ENCODE measurements around the gene NDOR1.

The NDOR1 gene

GRCh38 chr9:137175345-137175961 is 30.0 kb upstream of the NDOR1 start:
- H3K4me2 ChIP-seq (ENCODE audit: low read length): peak overlapping the region; percentile 5; the same call in 1 of the 2 replicates
- no peak overlapping the region for H2AFZ ChIP-seq (ENCODE audit: low read length)
- H3K36me3 ChIP-seq (ENCODE audit: insufficient read depth, low read length): peaks cover 10% of the 10 kb centered on the region
- H3K27me3 ChIP-seq (ENCODE audit: insufficient read depth, low read length): peaks cover 3% of the 10 kb centered on the region; the same call in 1 of the 2 replicates
- no peaks in the 10 kb centered on the region for H4K20me1 ChIP-seq (ENCODE audit: insufficient read depth, low read length)
- H3F3A ChIP-seq (ENCODE audit: insufficient read depth, low read length): peaks cover 4% of the 10 kb centered on the region; the same call in 1 of the 2 replicates
- no peak for TF ChIP-seq EZH2 (IDR thresholded peaks at IDR 0.05; ENCODE audit: borderline replicate concordance, low read length)
- peak; percentile 58 for TF ChIP-seq CTCF (IDR thresholded peaks at IDR 0.05; ENCODE audit: low read length)
- no peak overlapping the region for H3K9ac ChIP-seq (ENCODE audit: low read length)
- no peaks in the 10 kb centered on the region for H3K9me3 ChIP-seq (ENCODE audit: low read length)
- no peak overlapping the region for H3K4me3 ChIP-seq (ENCODE audit: low read depth, low read length, poor library complexity, severe bottlenecking)
- H3K79me2 ChIP-seq (ENCODE audit: insufficient read depth, low read length): no peaks in the 10 kb centered on the region
- H3K4me1 ChIP-seq (ENCODE audit: insufficient read depth, low read length, severe bottlenecking): peaks cover 11% of the 10 kb centered on the region
- no peak overlapping the region for H3K27ac ChIP-seq (ENCODE audit: low read depth, low read length, poor library complexity, severe bottlenecking)
- no peaks in the 10 kb centered on the region for H3K9me2 ChIP-seq (ENCODE audit: low read depth, low read length)

DNA sequence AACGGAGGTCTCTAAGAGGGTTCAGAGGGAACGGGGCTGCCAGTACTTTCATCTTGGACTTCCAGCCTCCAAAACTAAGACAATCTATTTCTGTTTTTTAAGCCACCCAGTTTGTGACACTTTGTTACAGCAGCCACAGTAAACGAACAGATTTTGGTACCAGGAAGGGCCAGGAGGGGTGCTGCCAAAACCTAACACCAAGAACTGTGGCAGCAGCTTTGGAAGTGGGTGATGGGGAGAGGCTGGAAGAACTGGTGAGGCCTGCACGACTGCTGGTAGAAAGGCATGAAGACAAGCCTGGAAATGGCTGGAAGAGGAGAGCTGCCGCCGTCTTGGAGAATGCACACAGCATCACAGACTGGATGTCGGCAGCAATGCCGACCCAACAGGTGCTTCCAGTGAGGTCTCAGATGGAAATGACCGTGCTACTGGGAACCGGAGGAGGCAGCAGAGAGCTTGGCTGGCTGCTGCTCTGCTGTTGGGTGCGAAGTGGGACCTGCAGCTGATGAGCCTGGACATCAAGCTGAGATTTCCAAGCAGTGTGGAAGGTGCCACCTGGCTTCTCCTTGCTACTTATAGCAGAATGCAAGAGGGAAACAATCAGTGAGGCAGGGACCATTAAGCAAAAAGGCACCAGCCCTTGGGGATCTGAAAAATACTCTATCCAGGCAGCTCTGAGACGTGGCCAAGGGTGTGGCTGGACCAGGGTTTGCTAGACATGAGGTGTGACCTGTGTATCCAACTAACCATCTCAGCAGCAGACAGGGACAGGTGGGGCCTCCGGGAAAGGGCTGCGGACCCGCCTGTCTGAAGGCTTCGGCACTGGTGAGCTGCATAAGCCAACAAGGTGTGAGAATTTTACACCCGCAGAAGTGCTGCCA is 29.0 kb upstream of the NDOR1 start:
- TF ChIP-seq CTCF (IDR thresholded peaks at IDR 0.05; ENCODE audit: low read length) (peak; percentile 73), EZH2 (IDR thresholded peaks at IDR 0.05; ENCODE audit: borderline replicate concordance, low read length) (no peak)
- no peaks in the 10 kb centered on the region for H3K79me2 ChIP-seq (ENCODE audit: insufficient read depth, low read length)
- H3F3A ChIP-seq (ENCODE audit: insufficient read depth, low read length): peaks cover 4% of the 10 kb centered on the region; the same call in 1 of the 2 replicates
- H3K4me2 ChIP-seq (ENCODE audit: low read length): no peak overlapping the region
- H3K4me3 ChIP-seq (ENCODE audit: low read depth, low read length, poor library complexity, severe bottlenecking): no peak overlapping the region
- no peaks in the 10 kb centered on the region for H4K20me1 ChIP-seq (ENCODE audit: insufficient read depth, low read length)
- H2AFZ ChIP-seq (ENCODE audit: low read length): no peak overlapping the region
- peaks cover 11% of the 10 kb centered on the region for H3K4me1 ChIP-seq (ENCODE audit: insufficient read depth, low read length, severe bottlenecking)
- no peak overlapping the region for H3K27ac ChIP-seq (ENCODE audit: low read depth, low read length, poor library complexity, severe bottlenecking)
- H3K9me3 ChIP-seq (ENCODE audit: low read length): no peaks in the 10 kb centered on the region
- no peak overlapping the region for H3K9ac ChIP-seq (ENCODE audit: low read length)
- H3K36me3 ChIP-seq (ENCODE audit: insufficient read depth, low read length): peaks cover 20% of the 10 kb centered on the region
- no peaks in the 10 kb centered on the region for H3K9me2 ChIP-seq (ENCODE audit: low read depth, low read length)
- H3K27me3 ChIP-seq (ENCODE audit: insufficient read depth, low read length): peaks cover 3% of the 10 kb centered on the region; the same call in 1 of the 2 replicates

- H4K20me1 ChIP-seq (ENCODE audit: insufficient read depth, low read length): no peaks in the 10 kb centered on the region
- H3K79me2 ChIP-seq (ENCODE audit: insufficient read depth, low read length): no peaks in the 10 kb centered on the region
- peaks cover 11% of the 10 kb centered on the region for H3K4me1 ChIP-seq (ENCODE audit: insufficient read depth, low read length, severe bottlenecking)
- H3F3A ChIP-seq (ENCODE audit: insufficient read depth, low read length): peaks cover 4% of the 10 kb centered on the region; the same call in 1 of the 2 replicates
- no peak overlapping the region for H3K27ac ChIP-seq (ENCODE audit: low read depth, low read length, poor library complexity, severe bottlenecking)
- H3K36me3 ChIP-seq (ENCODE audit: insufficient read depth, low read length): peaks cover 34% of the 10 kb centered on the region
- H3K9me3 ChIP-seq (ENCODE audit: low read length): no peaks in the 10 kb centered on the region
- no peak overlapping the region for H3K9ac ChIP-seq (ENCODE audit: low read length)
- H3K4me2 ChIP-seq (ENCODE audit: low read length): no peak overlapping the region
- H2AFZ ChIP-seq (ENCODE audit: low read length): no peak overlapping the region
- H3K4me3 ChIP-seq (ENCODE audit: low read depth, low read length, poor library complexity, severe bottlenecking): no peak overlapping the region
- H3K9me2 ChIP-seq (ENCODE audit: low read depth, low read length): no peaks in the 10 kb centered on the region
- TF ChIP-seq CTCF (IDR thresholded peaks at IDR 0.05; ENCODE audit: low read length): no peak
- TF ChIP-seq EZH2 (IDR thresholded peaks at IDR 0.05; ENCODE audit: borderline replicate concordance, low read length): no peak
- H3K27me3 ChIP-seq (ENCODE audit: insufficient read depth, low read length): 0 out of 2 replicates have a peak, but pooled peaks cover 3% of the 10 kb centered on the region
Measured at GRCh38 chr9:137178201-137178938, 27.1 kb upstream of the NDOR1 start.

Measured in OCI-LY1 (cell line).